AG04449 (cell line): ENCODE measurements around the gene SRPK2.
A peak's percentile ranks its signal among the peaks of the same experiment; 100 is the strongest.

Source experiments
- CTCF ChIA-PET: fragments of 350-600 bp; formaldehyde crosslinking; extraction: SDS; loops from one replicate; lab custom pipeline; 2021; ENCODE audit warnings: antibody characterized with exemption; lab: Yijun Ruan, JAX
- POLR2A ChIA-PET: fragments of 400-600, 350-600 bp; formaldehyde crosslinking; extraction: SDS; loops from one replicate; lab custom pipeline; 2020; ENCODE audit warnings: antibody characterized with exemption, inconsistent platforms; lab: Yijun Ruan, JAX
- DNase-seq: peaks from one replicate; pipeline ENCODE4 v3.0.0-alpha.2; 2010; ENCODE audit warnings: low read depth, low spot score
- H3K4me3 ChIP-seq: 2 replicates; pipeline ENCODE4 v1.5.1; 2011; ENCODE audit warnings: low read depth, mild to moderate bottlenecking, control low read depth, low read length
- TF ChIP-seq, protein P1 (sequence below): IDR thresholded peaks from one replicate; pipeline ENCODE4 v1.5.1; 2011; ENCODE audit warnings: mild to moderate bottlenecking, moderate library complexity, low read length, control low read depth, inconsistent platforms; ENCODE audit not compliant: insufficient read depth; ENCODE audit errors: missing control alignments

Gene SRPK2

DNA sequence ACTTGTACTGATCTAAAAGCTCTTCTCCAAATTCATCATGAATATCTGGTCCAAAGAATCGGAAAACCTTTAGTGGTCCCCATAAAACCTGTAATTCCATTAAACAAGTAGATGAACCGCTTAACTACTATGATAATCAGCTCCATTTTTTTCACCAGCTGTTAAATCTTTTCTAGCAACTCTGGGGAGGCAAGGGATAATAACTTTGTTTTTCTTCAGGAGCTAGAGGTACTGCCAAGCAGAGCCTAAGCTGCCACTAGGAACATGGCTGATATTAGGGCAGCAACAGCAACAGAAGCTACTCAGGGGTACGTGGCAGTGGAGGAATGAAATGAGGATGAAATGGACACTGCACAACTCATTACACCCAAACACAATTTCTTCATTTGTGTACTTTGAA lies 138.0 kb downstream of the SRPK2 start:
- CTCF ChIA-PET: interaction anchor here (1.4 to 1.7 kb wide), 2 partner anchors 12 to 99 kb away, joined by 3 to 4 read pairs; no protein-coding TSS in a partner anchor
- POLR2A ChIA-PET: no interaction called here
- TF ChIP-seq, protein P1, sequence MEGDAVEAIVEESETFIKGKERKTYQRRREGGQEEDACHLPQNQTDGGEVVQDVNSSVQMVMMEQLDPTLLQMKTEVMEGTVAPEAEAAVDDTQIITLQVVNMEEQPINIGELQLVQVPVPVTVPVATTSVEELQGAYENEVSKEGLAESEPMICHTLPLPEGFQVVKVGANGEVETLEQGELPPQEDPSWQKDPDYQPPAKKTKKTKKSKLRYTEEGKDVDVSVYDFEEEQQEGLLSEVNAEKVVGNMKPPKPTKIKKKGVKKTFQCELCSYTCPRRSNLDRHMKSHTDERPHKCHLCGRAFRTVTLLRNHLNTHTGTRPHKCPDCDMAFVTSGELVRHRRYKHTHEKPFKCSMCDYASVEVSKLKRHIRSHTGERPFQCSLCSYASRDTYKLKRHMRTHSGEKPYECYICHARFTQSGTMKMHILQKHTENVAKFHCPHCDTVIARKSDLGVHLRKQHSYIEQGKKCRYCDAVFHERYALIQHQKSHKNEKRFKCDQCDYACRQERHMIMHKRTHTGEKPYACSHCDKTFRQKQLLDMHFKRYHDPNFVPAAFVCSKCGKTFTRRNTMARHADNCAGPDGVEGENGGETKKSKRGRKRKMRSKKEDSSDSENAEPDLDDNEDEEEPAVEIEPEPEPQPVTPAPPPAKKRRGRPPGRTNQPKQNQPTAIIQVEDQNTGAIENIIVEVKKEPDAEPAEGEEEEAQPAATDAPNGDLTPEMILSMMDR: no peak
- no peak for DNase-seq
- no peak overlapping the region for H3K4me3 ChIP-seq

DNA sequence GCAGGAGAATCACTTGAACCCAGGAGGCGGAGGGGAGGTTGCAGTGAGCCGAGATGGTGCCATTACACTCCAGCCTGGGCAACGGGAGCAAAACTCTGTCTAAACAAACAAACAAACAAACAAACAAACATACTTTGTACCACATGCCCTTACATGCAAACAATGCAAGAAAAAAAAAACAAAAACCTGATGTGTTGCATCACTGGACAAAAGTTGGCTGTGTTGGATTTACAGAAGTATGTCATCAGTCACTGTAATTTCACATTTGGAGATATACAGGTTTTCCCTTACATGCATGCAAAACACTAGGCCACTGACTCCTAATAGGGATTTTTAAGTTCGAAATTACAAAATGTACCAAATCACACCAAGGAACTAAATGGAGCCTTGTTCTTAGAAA lies 138.5 kb downstream of the SRPK2 start:
- ChIA-PET POLR2A (no interaction called here), CTCF (interaction anchor here (1.4 to 1.7 kb wide), 2 partner anchors 12 to 99 kb away, joined by 3 to 4 read pairs; no protein-coding TSS in a partner anchor)
- no peak for DNase-seq
- H3K4me3 ChIP-seq: no peak overlapping the region
- TF ChIP-seq, protein P1: no peak

DNA sequence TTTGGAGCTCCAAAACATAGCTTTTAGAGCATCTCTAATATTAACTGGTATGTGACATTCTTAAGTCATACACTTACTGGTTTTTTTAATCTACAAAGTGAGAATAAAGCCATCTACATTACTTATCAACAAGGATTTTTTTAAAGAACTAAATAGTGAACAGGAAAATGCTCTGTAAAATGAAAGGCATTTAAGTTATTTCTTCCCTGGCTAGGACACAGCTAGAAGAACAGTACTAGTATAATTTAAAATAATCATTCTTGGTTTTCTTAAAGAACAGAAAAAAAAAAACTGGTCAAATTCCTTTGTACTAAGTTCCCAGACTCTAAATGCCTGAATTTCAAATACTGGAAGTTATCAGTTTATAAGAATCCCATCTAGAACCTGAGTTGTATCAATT lies 139.5 kb downstream of the SRPK2 start:
- ChIA-PET CTCF (interaction anchor here (0.6 to 1.4 kb wide), 3 partner anchors 10 to 190 kb away, joined by 4 read pairs; no protein-coding TSS in a partner anchor), POLR2A (no interaction called here)
- no peak overlapping the region for H3K4me3 ChIP-seq
- peak; percentile 10 for DNase-seq
- TF ChIP-seq, protein P1: no peak

- CTCF ChIA-PET: interaction anchor here (1.3 kb wide), 1 partner anchor 18 kb away, joined by 3 read pairs; no protein-coding TSS in a partner anchor
- TF ChIP-seq, protein P1: no peak
- POLR2A ChIA-PET: no interaction called here
- DNase-seq: no peak
- no peak overlapping the region for H3K4me3 ChIP-seq
Measured at GRCh38 chr7:105246679-105247078, 142.0 kb downstream of the SRPK2 start.

DNA sequence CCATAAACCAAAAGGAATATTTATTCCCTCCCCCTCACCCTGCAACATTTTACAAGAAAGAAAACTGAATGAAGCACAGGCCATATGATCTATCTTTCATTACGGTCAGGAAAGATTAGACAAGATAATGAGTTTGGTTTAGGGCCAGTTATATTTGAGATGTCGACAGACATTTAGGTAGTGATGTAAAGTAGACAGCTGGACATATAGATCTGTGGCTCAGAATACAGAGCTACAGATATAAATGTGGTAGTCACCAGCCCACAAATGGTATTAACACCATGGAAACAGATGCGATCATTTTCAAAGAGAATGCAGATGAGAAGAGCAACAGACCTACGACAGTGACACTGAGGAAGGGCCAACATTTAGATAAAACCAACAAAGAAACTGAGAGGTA lies 142.5 kb downstream of the SRPK2 start:
- CTCF ChIA-PET: interaction anchor here (1.3 kb wide), 1 partner anchor 18 kb away, joined by 3 read pairs; no protein-coding TSS in a partner anchor
- POLR2A ChIA-PET: no interaction called here
- TF ChIP-seq, protein P1: no peak
- no peak for DNase-seq
- no peak overlapping the region for H3K4me3 ChIP-seq

GRCh38 chr7:105245398-105246114 lies 143.2 kb downstream of the SRPK2 start:
- no peak overlapping the region for H3K4me3 ChIP-seq
- CTCF ChIA-PET: no interaction called here
- DNase-seq: no peak
- TF ChIP-seq, protein P1: no peak
- POLR2A ChIA-PET: no interaction called here
